ENCODE results near the gene ZBTB17. TPM values are rescaled to one million over a fixed set of nuclear protein-coding genes. Genes with fewer than 3 reads are reported as not detected.

ZBTB17 gene
- total and polyA plus RNA-seq, 12 donors: 8.0 to 172 (median 33.7) TPM

DNA sequence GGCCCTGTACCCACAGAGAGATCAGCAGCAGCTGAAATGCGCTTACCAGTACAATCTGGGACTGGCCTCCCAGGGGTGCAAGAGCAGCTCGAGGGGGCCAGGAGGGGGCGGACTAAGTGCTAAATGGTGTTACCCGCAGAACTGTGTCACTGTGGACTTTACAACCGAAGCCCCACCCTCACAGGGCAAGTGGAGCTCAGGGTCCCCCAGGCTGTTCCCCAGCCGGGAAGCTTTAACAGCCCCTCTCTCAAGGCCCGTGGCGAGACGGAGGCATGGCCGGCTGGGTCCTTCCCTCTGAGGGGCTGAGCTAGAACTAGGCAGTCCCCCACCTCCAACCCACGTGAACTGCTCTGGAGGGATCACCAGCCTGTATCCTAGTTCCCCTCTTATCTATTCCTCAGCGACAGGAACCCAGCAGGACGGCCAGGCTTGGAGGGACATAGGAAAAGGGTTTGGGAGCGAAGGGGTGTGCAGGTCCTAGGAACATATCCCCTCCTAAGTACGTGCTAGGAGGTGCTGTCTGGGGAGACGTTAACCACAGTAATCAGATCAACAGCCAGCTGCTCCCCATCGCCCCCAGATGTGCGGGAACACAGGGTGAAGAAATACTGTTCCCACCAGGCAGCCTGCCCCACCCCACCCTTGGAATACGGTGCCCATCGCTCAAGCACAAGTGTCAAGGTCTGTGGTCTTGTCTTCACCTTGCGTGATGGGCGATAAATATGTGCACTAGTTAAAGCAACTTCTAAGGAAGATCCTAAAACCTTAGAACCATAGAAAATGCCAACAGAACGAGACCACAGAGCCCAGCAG is 24.4 kb downstream of the ZBTB17 start:
- no peak for TF ChIP-seq POLR2A (IDR thresholded peaks at IDR 0.05)
- TF ChIP-seq, protein P1, sequence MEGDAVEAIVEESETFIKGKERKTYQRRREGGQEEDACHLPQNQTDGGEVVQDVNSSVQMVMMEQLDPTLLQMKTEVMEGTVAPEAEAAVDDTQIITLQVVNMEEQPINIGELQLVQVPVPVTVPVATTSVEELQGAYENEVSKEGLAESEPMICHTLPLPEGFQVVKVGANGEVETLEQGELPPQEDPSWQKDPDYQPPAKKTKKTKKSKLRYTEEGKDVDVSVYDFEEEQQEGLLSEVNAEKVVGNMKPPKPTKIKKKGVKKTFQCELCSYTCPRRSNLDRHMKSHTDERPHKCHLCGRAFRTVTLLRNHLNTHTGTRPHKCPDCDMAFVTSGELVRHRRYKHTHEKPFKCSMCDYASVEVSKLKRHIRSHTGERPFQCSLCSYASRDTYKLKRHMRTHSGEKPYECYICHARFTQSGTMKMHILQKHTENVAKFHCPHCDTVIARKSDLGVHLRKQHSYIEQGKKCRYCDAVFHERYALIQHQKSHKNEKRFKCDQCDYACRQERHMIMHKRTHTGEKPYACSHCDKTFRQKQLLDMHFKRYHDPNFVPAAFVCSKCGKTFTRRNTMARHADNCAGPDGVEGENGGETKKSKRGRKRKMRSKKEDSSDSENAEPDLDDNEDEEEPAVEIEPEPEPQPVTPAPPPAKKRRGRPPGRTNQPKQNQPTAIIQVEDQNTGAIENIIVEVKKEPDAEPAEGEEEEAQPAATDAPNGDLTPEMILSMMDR (IDR thresholded peaks at IDR 0.05): no peak
- H3K36me3 ChIP-seq (replicated peaks in 1 of 2): peaks cover 0 to 16% of the 10 kb centered on the region in 2 donors
- peak overlapping the region in 1 of 4 donors; percentile 5 for H3K4me3 ChIP-seq
- H3K9me3 ChIP-seq (replicated peaks in 1 of 3): no peaks in the 10 kb centered on the region
- peak overlapping the region; percentile 22 to 98 (median 95) for H3K27ac ChIP-seq
- peak in 3 of 7 donors; percentile 27 to 50 (median 44) for DNase-seq
- WGBS, 4 donors: 69 to 79% (median 75%) methylated on average over 18 to 23 of the region's 23 CpGs
- intact Hi-C loops (cut with DNase I): no loop called here
- H3K4me1 ChIP-seq (replicated peaks in 1 of 2): peaks cover 45 to 81% of the 10 kb centered on the region in 2 donors
- no peaks in the 10 kb centered on the region for H3K27me3 ChIP-seq

DNA sequence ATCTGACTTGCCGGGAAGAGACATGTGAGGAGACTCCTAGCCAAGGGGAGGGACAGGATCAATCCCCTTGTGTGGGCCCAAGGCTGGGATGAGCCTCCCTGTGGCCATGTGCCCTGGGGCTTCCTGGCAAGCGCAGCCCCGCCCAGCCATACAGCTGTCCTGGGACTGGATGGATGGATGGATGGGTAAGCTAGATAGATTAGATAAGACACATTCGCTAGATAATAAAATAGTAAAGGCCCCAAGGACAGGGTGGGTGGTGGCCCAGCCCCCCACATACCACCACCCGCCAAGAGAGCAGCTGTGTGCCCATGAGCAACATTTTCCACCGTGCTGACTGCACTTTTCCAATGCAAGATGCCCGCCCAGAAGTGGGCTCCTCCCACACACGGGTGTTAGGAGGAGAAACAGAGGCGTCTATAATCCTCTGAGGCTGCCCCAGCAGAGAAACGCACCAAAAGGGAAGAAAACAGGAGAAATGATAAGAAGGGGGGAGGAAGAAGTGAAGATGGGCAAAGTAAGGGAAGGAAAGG is 25.1 kb downstream of the ZBTB17 start:
- DNase-seq: peak; percentile 88 to 97 (median 94)
- TF ChIP-seq POLR2A (IDR thresholded peaks at IDR 0.05): peak in 1 of 2 donors; percentile 34
- TF ChIP-seq, protein P1 (IDR thresholded peaks at IDR 0.05): no peak
- intact Hi-C loops (cut with DNase I): no loop called here
- 24 to 44% (median 32%) methylated on average over 9 to 10 of the region's 10 CpGs for WGBS, 4 donors
- no peak overlapping the region for H3K4me3 ChIP-seq
- peaks cover 52 to 81% of the 10 kb centered on the region in 2 donors for H3K4me1 ChIP-seq (replicated peaks in 1 of 2)
- peaks cover 0 to 23% of the 10 kb centered on the region in 2 donors for H3K36me3 ChIP-seq (replicated peaks in 1 of 2)
- peak overlapping the region; percentile 94 to 98 (median 96) for H3K27ac ChIP-seq
- no peaks in the 10 kb centered on the region for H3K9me3 ChIP-seq (replicated peaks in 1 of 3)
- H3K27me3 ChIP-seq: no peaks in the 10 kb centered on the region

DNA sequence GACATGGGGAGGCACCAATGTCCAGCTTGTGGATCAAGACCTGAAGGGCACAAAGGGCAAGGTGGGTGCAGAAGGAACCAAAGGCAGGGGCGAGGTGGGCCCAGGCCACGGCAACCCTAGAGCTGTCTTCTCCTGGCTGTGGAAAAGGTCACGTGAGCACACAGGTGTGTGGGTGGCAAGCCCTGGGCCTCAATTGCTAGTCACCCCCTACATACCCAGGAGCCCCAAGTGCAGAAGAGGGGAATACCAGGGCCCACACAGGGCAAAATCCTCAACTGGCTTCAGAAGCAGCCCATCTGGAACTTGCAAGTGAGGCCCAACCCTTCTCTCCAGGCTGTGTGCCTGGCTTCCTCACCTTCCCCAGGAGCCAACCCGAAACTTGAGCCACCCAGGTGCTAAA is 25.6 kb downstream of the ZBTB17 start:
- Histone ChIP-seq H3K4me1 (replicated peaks in 1 of 2) (peaks cover 54 to 83% of the 10 kb centered on the region in 2 donors), H3K27me3 (no peaks in the 10 kb centered on the region), H3K9me3 (replicated peaks in 1 of 3) (no peaks in the 10 kb centered on the region), H3K27ac (peak overlapping the region; percentile 94 to 98 (median 96)), H3K4me3 (no peak overlapping the region), H3K36me3 (replicated peaks in 1 of 2) (peaks cover 0 to 28% of the 10 kb centered on the region in 2 donors)
- intact Hi-C loops (cut with DNase I): no loop called here
- TF ChIP-seq POLR2A (IDR thresholded peaks at IDR 0.05): no peak
- TF ChIP-seq, protein P1 (IDR thresholded peaks at IDR 0.05): no peak
- no peak for DNase-seq
- 90 to 95% (median 93%) methylated on average over 3 to 4 of the region's 4 CpGs for WGBS, 4 donors

DNA sequence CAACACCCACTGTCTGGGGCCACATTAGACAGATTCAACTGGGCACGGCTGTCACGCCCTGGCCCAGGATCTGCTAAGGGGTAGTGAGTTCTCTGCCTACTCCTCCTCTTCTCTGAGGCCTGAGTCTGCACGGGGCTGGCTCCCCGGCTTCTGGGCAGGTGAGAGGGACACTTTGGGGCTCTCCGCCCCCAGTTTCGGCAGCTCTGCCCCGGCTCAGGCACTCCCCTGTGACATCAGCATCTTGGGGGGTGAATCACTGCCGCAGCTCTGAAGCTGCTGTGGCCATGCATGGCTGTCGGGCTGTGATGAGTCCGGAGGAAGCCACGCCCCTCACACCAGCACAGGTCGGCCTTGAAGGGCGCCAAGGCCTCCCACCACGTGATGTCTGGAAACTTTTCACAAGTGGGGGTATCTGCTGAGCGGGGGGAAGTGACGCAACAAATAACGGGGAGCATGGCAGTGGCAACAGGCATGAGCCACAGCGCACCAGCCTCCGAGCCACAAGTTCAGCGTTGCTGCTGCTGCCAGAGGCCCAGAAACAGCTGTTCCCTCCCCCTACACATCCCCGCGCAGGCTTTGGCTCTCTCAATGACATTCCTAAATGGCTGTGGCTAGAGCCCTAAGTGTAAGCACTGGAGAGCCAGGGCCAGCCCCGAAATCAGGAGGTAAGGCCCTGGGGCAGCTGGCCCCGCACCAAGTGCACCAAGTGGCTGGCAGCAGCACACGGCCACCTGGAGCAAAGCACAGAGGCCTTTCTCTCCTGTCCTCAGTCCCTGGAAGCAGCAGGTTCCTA is 26.3 kb downstream of the ZBTB17 start:
- Histone ChIP-seq H3K9me3 (replicated peaks in 1 of 3) (no peaks in the 10 kb centered on the region), H3K27ac (peak overlapping the region; percentile 95 to 98 (median 97)), H3K4me1 (replicated peaks in 1 of 2) (peaks cover 54 to 83% of the 10 kb centered on the region in 2 donors), H3K27me3 (no peaks in the 10 kb centered on the region), H3K36me3 (replicated peaks in 1 of 2) (peaks cover 0 to 34% of the 10 kb centered on the region in 2 donors), H3K4me3 (peak overlapping the region in 1 of 4 donors; percentile 17)
- TF ChIP-seq, protein P1 (IDR thresholded peaks at IDR 0.05): no peak
- peak in 1 of 2 donors; percentile 88 for TF ChIP-seq POLR2A (IDR thresholded peaks at IDR 0.05)
- intact Hi-C loops (cut with DNase I): no loop called here
- WGBS, 4 donors: 9 to 17% (median 11%) methylated on average over 3 to 25 of the region's 25 CpGs
- DNase-seq: peak; percentile 95 to 100 (median 99)
